ENCODE measurements around the gene LTBP1. TPM values are rescaled to one million over a fixed set of nuclear protein-coding genes. Genes with fewer than 3 reads are reported as not detected.

Gene LTBP1
- total RNA-seq, 1 experiment from 2014 or later, result 2.2 TPM

- no peak overlapping the region for H3K27ac ChIP-seq (ENCODE audit: low read depth, low read length, poor library complexity, severe bottlenecking)
- TF ChIP-seq EZH2 (IDR thresholded peaks at IDR 0.05; ENCODE audit: borderline replicate concordance, low read depth, low read length, poor library complexity, severe bottlenecking), result no peak
- TF ChIP-seq CTCF (conservative IDR thresholded peaks at IDR 0.05; ENCODE audit: low read depth, low read length), result no peak
- intact Hi-C loops (cut with micrococcal nuclease; ENCODE audit: unreplicated experiment), result no loop called here
- no peaks in the 10 kb centered on the region for H3K36me3 ChIP-seq (ENCODE audit: insufficient read depth, low read length, poor library complexity, severe bottlenecking)
- peaks cover 2% of the 10 kb centered on the region for H3K4me1 ChIP-seq (ENCODE audit: insufficient read depth, low read length, poor library complexity, severe bottlenecking)
- H3K9me3 ChIP-seq (ENCODE audit: low read depth, low read length, poor library complexity, severe bottlenecking), result no peaks in the 10 kb centered on the region
- no peak for DNase-seq (ENCODE audit: low spot score)
- H3K4me3 ChIP-seq (ENCODE audit: low read depth, low read length, poor library complexity, severe bottlenecking), result no peak overlapping the region
- POLR2A ChIA-PET (ENCODE audit: low non-redundant PET), result no interaction called here
- no peaks in the 10 kb centered on the region for H3K27me3 ChIP-seq (replicated peaks; ENCODE audit: insufficient read depth, low read depth, low read length, poor library complexity)
- no TSS peak for BruUV-seq (replicated peaks)
- CTCF ChIA-PET, result no interaction called here
These were observed 375.9 kb downstream of the LTBP1 start for GRCh38 chr2:33322612-33323011.

GRCh38 chr2:33323957-33324356 is 377.2 kb downstream of the LTBP1 start:
- intact Hi-C loops (cut with micrococcal nuclease; ENCODE audit: unreplicated experiment), result no loop called here
- Histone ChIP-seq H3K36me3 (ENCODE audit: insufficient read depth, low read length, poor library complexity, severe bottlenecking) (no peaks in the 10 kb centered on the region), H3K4me3 (ENCODE audit: low read depth, low read length, poor library complexity, severe bottlenecking) (no peak overlapping the region), H3K4me1 (ENCODE audit: insufficient read depth, low read length, poor library complexity, severe bottlenecking) (no peaks in the 10 kb centered on the region), H3K9me3 (ENCODE audit: low read depth, low read length, poor library complexity, severe bottlenecking) (no peaks in the 10 kb centered on the region), H3K27ac (ENCODE audit: low read depth, low read length, poor library complexity, severe bottlenecking) (no peak overlapping the region), H3K27me3 (replicated peaks; ENCODE audit: insufficient read depth, low read depth, low read length, poor library complexity) (no peaks in the 10 kb centered on the region)
- TF ChIP-seq CTCF (conservative IDR thresholded peaks at IDR 0.05; ENCODE audit: low read depth, low read length) (no peak), EZH2 (IDR thresholded peaks at IDR 0.05; ENCODE audit: borderline replicate concordance, low read depth, low read length, poor library complexity, severe bottlenecking) (no peak)
- DNase-seq (ENCODE audit: low spot score), result no peak
- CTCF ChIA-PET, result no interaction called here
- POLR2A ChIA-PET (ENCODE audit: low non-redundant PET), result no interaction called here
- no TSS peak for BruUV-seq (replicated peaks)

- H3K36me3 ChIP-seq (ENCODE audit: insufficient read depth, low read length, poor library complexity, severe bottlenecking), result no peaks in the 10 kb centered on the region
- no TSS peak for BruUV-seq (replicated peaks)
- no peak for DNase-seq (ENCODE audit: low spot score)
- no peaks in the 10 kb centered on the region for H3K27me3 ChIP-seq (replicated peaks; ENCODE audit: insufficient read depth, low read depth, low read length, poor library complexity)
- CTCF ChIA-PET, result no interaction called here
- H3K4me3 ChIP-seq (ENCODE audit: low read depth, low read length, poor library complexity, severe bottlenecking), result no peak overlapping the region
- no peaks in the 10 kb centered on the region for H3K4me1 ChIP-seq (ENCODE audit: insufficient read depth, low read length, poor library complexity, severe bottlenecking)
- intact Hi-C loops (cut with micrococcal nuclease; ENCODE audit: unreplicated experiment), result no loop called here
- POLR2A ChIA-PET (ENCODE audit: low non-redundant PET), result no interaction called here
- TF ChIP-seq CTCF (conservative IDR thresholded peaks at IDR 0.05; ENCODE audit: low read depth, low read length) (no peak), EZH2 (IDR thresholded peaks at IDR 0.05; ENCODE audit: borderline replicate concordance, low read depth, low read length, poor library complexity, severe bottlenecking) (no peak)
- no peaks in the 10 kb centered on the region for H3K9me3 ChIP-seq (ENCODE audit: low read depth, low read length, poor library complexity, severe bottlenecking)
- no peak overlapping the region for H3K27ac ChIP-seq (ENCODE audit: low read depth, low read length, poor library complexity, severe bottlenecking)
These were observed 379.3 kb downstream of the LTBP1 start for GRCh38 chr2:33326100-33326499.
